C4-2B (cell line): ENCODE results near the gene PTPRJ.

ENCODE experiments used
- CTCF ChIP-seq: fragments of 450-650 bp; conservative IDR thresholded peaks from 2 replicates; pipeline ENCODE4 v1.5.1; 2017; ENCODE audit warnings: mild to moderate bottlenecking
- ZFX ChIP-seq: fragments of 450-650 bp; IDR thresholded peaks from 2 replicates; pipeline ENCODE4 v1.6.1; 2017

GRCh38 chr11:47998733-47999359 lies 18.5 kb downstream of the PTPRJ start:
- no peak for TF ChIP-seq CTCF
- no peak for TF ChIP-seq ZFX
